ENCODE measurements around the gene CCDC138. TPM values are rescaled to one million over a fixed set of nuclear protein-coding genes. Genes with fewer than 3 reads are reported as not detected.

CCDC138 gene
- total and polyA plus RNA-seq, 4 donors, result 13.7 to 29.3 (median 17.2) TPM

DNA sequence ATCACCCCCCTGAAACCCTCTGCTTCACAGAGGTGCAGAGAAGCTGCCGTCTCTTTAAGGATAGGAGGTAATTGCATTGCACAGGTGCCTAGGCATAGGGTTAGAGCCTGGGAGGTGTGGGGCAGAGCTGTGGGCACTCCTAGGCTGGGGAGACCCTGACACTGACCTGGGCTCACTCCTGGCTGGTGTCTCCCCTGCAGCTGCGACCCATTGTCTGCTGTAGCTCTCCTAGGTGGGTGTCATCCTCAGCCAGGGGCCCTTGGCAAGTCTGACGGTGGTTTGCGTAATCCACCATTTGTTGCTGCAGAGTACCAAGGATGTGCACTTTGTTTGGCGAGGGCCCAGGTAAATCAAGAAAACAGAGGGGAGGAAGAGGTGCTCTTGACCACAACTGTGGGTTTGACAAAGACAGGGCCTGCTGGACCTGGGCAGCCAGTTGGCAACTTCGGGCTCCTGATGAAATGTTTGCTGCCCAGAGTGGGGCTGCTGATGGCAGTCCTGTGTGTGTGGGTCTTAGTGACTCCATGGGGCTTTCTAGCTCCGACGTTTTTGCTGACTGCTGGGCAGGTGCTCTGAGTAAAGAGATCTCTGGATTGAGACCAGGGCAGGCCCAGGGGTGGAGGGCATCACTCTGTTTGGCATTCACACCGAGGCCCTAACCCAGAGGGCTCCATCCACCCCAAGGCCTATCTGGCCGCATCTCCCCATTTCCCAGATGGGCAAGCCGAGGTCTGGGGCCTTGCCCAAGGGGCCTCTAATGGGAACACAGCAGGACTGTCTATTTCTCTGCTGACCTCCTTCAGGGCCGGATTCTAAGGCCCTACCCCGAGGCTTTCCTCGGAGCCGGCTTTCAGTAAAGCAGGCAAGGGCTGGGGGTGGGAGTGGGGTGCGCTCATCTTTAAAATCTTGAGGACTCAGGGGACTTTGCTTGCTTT lies 134.8 kb downstream of the CCDC138 start:
- no peak for DNase-seq (ENCODE audit: low read depth in 4 of 6, low spot score in 6 of 6)
- no peak overlapping the region for H3K4me3 ChIP-seq (ENCODE audit: low read depth, low read length)
- no peaks in the 10 kb centered on the region for H3K36me3 ChIP-seq (ENCODE audit: control insufficient read depth, insufficient read depth, low read length)
- H3K27ac ChIP-seq (ENCODE audit: low read depth, low read length), result no peak overlapping the region
- H3K27me3 ChIP-seq (ENCODE audit: control insufficient read depth, insufficient read depth, low read length), result peaks cover 3% of the 10 kb centered on the region
- 83% methylated on average over 16 of the region's 16 CpGs for WGBS (ENCODE audit: insufficient coverage)
- H3K4me1 ChIP-seq (ENCODE audit: control insufficient read depth, insufficient read depth, low read length), result peaks cover 38% of the 10 kb centered on the region
- no peaks in the 10 kb centered on the region for H3K9me3 ChIP-seq (ENCODE audit: control insufficient read depth, insufficient read depth, low read length)

DNA sequence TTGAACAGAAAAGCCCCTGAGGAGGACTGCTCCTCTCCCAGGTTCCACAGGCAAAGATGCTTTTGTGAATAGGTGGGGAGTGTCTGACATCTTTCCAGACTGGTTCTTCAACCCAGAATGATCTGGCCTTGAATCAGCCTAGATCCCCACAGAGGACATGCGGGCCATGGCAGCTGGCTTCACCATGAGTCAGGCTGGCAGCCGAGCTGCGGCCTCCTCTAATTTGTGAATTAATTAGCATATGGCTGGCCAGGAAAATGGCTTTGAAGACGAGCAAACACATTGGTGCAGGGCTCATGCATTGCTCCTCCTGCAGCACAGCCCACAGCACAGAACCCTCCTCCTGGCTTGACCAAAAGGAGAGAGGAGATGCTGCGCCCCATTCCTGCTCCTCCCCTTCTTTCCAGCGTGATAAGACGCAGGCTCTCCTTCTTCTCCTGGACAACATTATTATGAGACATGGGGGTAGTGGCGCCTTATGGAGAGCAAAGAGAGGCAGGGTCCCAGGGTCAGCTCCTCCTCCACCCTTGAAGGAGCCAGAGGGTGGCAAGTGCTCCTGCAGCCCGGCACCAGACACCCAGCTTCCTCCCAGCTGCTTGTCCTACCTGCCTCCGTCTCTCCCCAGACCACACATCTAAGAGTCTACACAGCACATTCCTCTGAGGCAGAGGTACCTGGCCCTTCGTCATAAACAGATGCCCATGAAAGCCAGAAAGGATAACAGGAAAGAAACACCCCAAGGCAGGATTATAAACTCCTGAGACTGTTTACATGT lies 135.8 kb downstream of the CCDC138 start:
- no peak overlapping the region for H3K4me3 ChIP-seq (ENCODE audit: low read depth, low read length)
- H3K4me1 ChIP-seq (ENCODE audit: control insufficient read depth, insufficient read depth, low read length), result peaks cover 29% of the 10 kb centered on the region
- H3K36me3 ChIP-seq (ENCODE audit: control insufficient read depth, insufficient read depth, low read length), result no peaks in the 10 kb centered on the region
- H3K9me3 ChIP-seq (ENCODE audit: control insufficient read depth, insufficient read depth, low read length), result no peaks in the 10 kb centered on the region
- H3K27ac ChIP-seq (ENCODE audit: low read depth, low read length), result no peak overlapping the region
- H3K27me3 ChIP-seq (ENCODE audit: control insufficient read depth, insufficient read depth, low read length), result no peaks in the 10 kb centered on the region
- peak in 2 of 6 donors; percentile 62 to 69 for DNase-seq (ENCODE audit: low read depth in 4 of 6, low spot score in 6 of 6)
- WGBS (ENCODE audit: insufficient coverage), result 61% methylated on average over 5 of the region's 11 CpGs

GRCh38 chr2:108923019-108923700 lies 136.6 kb downstream of the CCDC138 start:
- Histone ChIP-seq H3K36me3 (ENCODE audit: control insufficient read depth, insufficient read depth, low read length) (no peaks in the 10 kb centered on the region), H3K4me3 (ENCODE audit: low read depth, low read length) (no peak overlapping the region), H3K4me1 (ENCODE audit: control insufficient read depth, insufficient read depth, low read length) (peaks cover 22% of the 10 kb centered on the region), H3K27me3 (ENCODE audit: control insufficient read depth, insufficient read depth, low read length) (no peaks in the 10 kb centered on the region), H3K27ac (ENCODE audit: low read depth, low read length) (no peak overlapping the region), H3K9me3 (ENCODE audit: control insufficient read depth, insufficient read depth, low read length) (no peaks in the 10 kb centered on the region)
- no peak for DNase-seq (ENCODE audit: low read depth in 4 of 6, low spot score in 6 of 6)
- 81% methylated on average over 6 of the region's 12 CpGs for WGBS (ENCODE audit: insufficient coverage)

GRCh38 chr2:108923736-108924579 lies 137.4 kb downstream of the CCDC138 start:
- Histone ChIP-seq H3K36me3 (ENCODE audit: control insufficient read depth, insufficient read depth, low read length) (no peaks in the 10 kb centered on the region), H3K27me3 (ENCODE audit: control insufficient read depth, insufficient read depth, low read length) (no peaks in the 10 kb centered on the region), H3K4me1 (ENCODE audit: control insufficient read depth, insufficient read depth, low read length) (peaks cover 24% of the 10 kb centered on the region), H3K9me3 (ENCODE audit: control insufficient read depth, insufficient read depth, low read length) (no peaks in the 10 kb centered on the region), H3K4me3 (ENCODE audit: low read depth, low read length) (no peak overlapping the region), H3K27ac (ENCODE audit: low read depth, low read length) (no peak overlapping the region)
- peak in 3 of 6 donors; percentile 28 to 86 (median 54) for DNase-seq (ENCODE audit: low read depth in 4 of 6, low spot score in 6 of 6)
- WGBS (ENCODE audit: insufficient coverage), result 49% methylated on average over 13 of the region's 13 CpGs

- 79% methylated on average over 14 of the region's 14 CpGs for WGBS (ENCODE audit: insufficient coverage)
- no peak overlapping the region for H3K27ac ChIP-seq (ENCODE audit: low read depth, low read length)
- DNase-seq (ENCODE audit: low read depth in 4 of 6, low spot score in 6 of 6), result no peak
- H3K36me3 ChIP-seq (ENCODE audit: control insufficient read depth, insufficient read depth, low read length), result no peaks in the 10 kb centered on the region
- H3K4me1 ChIP-seq (ENCODE audit: control insufficient read depth, insufficient read depth, low read length), result peaks cover 30% of the 10 kb centered on the region
- H3K27me3 ChIP-seq (ENCODE audit: control insufficient read depth, insufficient read depth, low read length), result no peaks in the 10 kb centered on the region
- no peak overlapping the region for H3K4me3 ChIP-seq (ENCODE audit: low read depth, low read length)
- H3K9me3 ChIP-seq (ENCODE audit: control insufficient read depth, insufficient read depth, low read length), result no peaks in the 10 kb centered on the region
Measured at GRCh38 chr2:108924580-108925251, 138.1 kb downstream of the CCDC138 start.

DNA sequence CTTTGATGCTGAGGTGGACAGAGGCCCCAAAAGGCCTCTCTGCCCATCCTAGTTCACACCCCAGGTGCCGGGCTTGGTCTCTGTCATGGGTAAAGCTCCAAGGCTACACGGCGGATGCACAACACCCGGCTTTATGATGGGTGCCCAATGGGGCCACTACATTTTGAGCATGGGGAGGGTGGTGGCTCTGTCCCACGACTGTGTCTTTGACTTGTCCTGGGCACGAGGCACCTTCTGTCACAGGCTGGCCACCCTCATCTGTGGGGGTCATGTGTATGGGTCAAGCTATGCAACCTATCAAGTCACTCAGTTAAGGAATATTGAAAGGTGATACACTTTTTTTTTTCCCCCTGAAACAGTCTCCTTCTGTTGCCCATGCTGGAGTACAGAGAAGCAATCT lies 138.7 kb downstream of the CCDC138 start:
- 98% methylated on average over 5 of the region's 6 CpGs for WGBS (ENCODE audit: insufficient coverage)
- H3K4me1 ChIP-seq (ENCODE audit: control insufficient read depth, insufficient read depth, low read length), result peaks cover 28% of the 10 kb centered on the region
- no peak for DNase-seq (ENCODE audit: low read depth in 4 of 6, low spot score in 6 of 6)

DNA sequence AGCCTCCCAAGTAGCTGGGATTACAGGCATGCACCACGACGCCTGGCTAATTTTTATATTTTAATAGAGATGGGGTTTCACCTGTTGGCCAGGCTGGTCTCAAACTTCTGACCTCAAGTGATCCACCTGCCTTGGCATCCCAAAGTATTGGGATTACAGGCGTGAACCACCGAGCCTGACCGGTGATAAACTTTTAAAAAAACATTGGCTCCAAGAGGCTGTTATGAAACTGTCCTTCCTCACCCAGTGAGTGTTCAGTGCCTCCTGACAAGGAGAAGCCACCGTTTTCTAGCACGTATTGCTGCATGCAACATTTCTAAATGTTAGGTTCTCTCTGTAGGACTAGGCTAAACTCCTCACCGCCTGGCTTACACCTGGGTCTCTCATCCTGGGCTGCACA lies 139.2 kb downstream of the CCDC138 start:
- Histone ChIP-seq H3K36me3 (ENCODE audit: control insufficient read depth, insufficient read depth, low read length) (no peaks in the 10 kb centered on the region), H3K9me3 (ENCODE audit: control insufficient read depth, insufficient read depth, low read length) (no peaks in the 10 kb centered on the region), H3K27me3 (ENCODE audit: control insufficient read depth, insufficient read depth, low read length) (no peaks in the 10 kb centered on the region), H3K4me3 (ENCODE audit: low read depth, low read length) (no peak overlapping the region), H3K27ac (ENCODE audit: low read depth, low read length) (no peak overlapping the region), H3K4me1 (ENCODE audit: control insufficient read depth, insufficient read depth, low read length) (peaks cover 28% of the 10 kb centered on the region)
- no peak for DNase-seq (ENCODE audit: low read depth in 4 of 6, low spot score in 6 of 6)
- 97% methylated on average over 8 of the region's 8 CpGs for WGBS (ENCODE audit: insufficient coverage)

More for the DNA sequence above, 138.7 kb downstream of the CCDC138 start:
- Histone ChIP-seq H3K4me3 (ENCODE audit: low read depth, low read length) (no peak overlapping the region), H3K36me3 (ENCODE audit: control insufficient read depth, insufficient read depth, low read length) (no peaks in the 10 kb centered on the region), H3K9me3 (ENCODE audit: control insufficient read depth, insufficient read depth, low read length) (no peaks in the 10 kb centered on the region), H3K27me3 (ENCODE audit: control insufficient read depth, insufficient read depth, low read length) (no peaks in the 10 kb centered on the region), H3K27ac (ENCODE audit: low read depth, low read length) (no peak overlapping the region)

All from spinal cord (tissue), 10 donors.